SK-N-SH treated with all-trans-retinoic acid at 6 μM for 48 hours (cell line): ENCODE measurements around the gene KMO.

Experiments
- ARNTL ChIP-seq: fragments of 450-650 bp; formaldehyde crosslinking; IDR thresholded peaks from 2 replicates; pipeline ENCODE4 v1.5.0; 2020; ENCODE audit warnings: low read depth, mild to moderate bottlenecking, moderate library complexity, borderline replicate concordance
- RARB ChIP-seq: fragments of 250-450 bp; sonication (Bioruptor Pico); IDR thresholded peaks from 2 replicates; pipeline ENCODE4 v1.8.0; 2021; ENCODE audit warnings: mild to moderate bottlenecking, moderate library complexity
- TCF4 ChIP-seq: fragments of 250-450 bp; sonication (Bioruptor Pico); IDR thresholded peaks from 2 replicates; pipeline ENCODE4 v1.8.0; 2021; ENCODE audit warnings: mild to moderate bottlenecking, moderate library complexity, borderline replicate concordance
- ZFP30 ChIP-seq: fragments of 450-650 bp; formaldehyde crosslinking; IDR thresholded peaks from 2 replicates; pipeline ENCODE4 v1.5.0; 2022; ENCODE audit warnings: mild to moderate bottlenecking, moderate library complexity
- TF ChIP-seq, protein P1 (sequence below): fragments of 250-450 bp; sonication (Bioruptor Pico); IDR thresholded peaks from 2 replicates; pipeline ENCODE4 v1.5.1; 2020; ENCODE audit warnings: low read depth, mild to moderate bottlenecking, moderate library complexity
- TF ChIP-seq, protein P2 (sequence below): fragments of 250-450 bp; sonication (Bioruptor Pico); IDR thresholded peaks from 2 replicates; pipeline ENCODE4 v1.8.0; 2020; ENCODE audit warnings: mild to moderate bottlenecking, moderate library complexity, borderline replicate concordance

DNA sequence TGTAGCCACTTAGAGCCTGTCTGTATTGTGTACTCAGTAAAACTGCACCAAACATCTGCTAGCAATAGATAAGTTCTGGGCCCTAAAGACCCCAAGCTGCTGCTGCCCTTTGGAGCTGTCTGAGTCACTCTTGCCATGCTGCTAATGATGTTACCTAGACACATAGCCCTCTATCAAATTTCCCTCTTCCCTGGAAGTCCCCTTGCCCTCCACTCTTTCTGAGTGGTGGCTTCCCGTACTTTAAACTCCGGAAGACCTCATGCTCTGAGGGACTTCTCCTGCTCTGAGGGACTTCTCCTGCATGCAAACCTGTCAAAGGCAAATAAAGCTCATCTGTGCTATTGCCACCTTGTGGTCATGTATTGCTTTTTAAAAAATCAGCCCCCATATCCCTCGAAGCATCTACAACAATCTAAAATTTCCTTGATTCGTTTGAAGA lies 46.6 kb upstream of the KMO start:
- no peak for TF ChIP-seq RARB
- TF ChIP-seq ARNTL: no peak
- TF ChIP-seq, protein P1, sequence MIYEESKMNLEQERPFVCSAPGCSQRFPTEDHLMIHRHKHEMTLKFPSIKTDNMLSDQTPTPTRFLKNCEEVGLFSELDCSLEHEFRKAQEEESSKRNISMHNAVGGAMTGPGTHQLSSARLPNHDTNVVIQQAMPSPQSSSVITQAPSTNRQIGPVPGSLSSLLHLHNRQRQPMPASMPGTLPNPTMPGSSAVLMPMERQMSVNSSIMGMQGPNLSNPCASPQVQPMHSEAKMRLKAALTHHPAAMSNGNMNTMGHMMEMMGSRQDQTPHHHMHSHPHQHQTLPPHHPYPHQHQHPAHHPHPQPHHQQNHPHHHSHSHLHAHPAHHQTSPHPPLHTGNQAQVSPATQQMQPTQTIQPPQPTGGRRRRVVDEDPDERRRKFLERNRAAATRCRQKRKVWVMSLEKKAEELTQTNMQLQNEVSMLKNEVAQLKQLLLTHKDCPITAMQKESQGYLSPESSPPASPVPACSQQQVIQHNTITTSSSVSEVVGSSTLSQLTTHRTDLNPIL (CRISPR knock-in tag): no peak
- TF ChIP-seq, protein P2, sequence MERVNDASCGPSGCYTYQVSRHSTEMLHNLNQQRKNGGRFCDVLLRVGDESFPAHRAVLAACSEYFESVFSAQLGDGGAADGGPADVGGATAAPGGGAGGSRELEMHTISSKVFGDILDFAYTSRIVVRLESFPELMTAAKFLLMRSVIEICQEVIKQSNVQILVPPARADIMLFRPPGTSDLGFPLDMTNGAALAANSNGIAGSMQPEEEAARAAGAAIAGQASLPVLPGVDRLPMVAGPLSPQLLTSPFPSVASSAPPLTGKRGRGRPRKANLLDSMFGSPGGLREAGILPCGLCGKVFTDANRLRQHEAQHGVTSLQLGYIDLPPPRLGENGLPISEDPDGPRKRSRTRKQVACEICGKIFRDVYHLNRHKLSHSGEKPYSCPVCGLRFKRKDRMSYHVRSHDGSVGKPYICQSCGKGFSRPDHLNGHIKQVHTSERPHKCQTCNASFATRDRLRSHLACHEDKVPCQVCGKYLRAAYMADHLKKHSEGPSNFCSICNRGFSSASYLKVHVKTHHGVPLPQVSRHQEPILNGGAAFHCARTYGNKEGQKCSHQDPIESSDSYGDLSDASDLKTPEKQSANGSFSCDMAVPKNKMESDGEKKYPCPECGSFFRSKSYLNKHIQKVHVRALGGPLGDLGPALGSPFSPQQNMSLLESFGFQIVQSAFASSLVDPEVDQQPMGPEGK (CRISPR knock-in tag): no peak
- no peak for TF ChIP-seq TCF4 (CRISPR knock-in tag)
- TF ChIP-seq ZFP30 (CRISPR knock-in tag): no peak
